NCI-H2029 treated with DMSO at 0.1 percent for 48 hours (cell line): ENCODE data around the gene CYFIP1.

Experiments
- DNase-seq: peaks from one replicate; lab custom pipeline; 2025; lab: John Stamatoyannopoulos, UW

CYFIP1 gene

GRCh38 chr15:22888120-22888859, 91.9 kb downstream of the CYFIP1 start:
- no peak for DNase-seq

- no peak for DNase-seq
These were observed 92.8 kb downstream of the CYFIP1 start for GRCh38 chr15:22887157-22887951.

GRCh38 chr15:22885120-22885519, 95.0 kb downstream of the CYFIP1 start:
- no peak for DNase-seq

GRCh38 chr15:22884344-22884743, 95.8 kb downstream of the CYFIP1 start:
- no peak for DNase-seq

GRCh38 chr15:22883196-22883595, 97.0 kb downstream of the CYFIP1 start:
- no peak for DNase-seq

- DNase-seq, result no peak
These were observed 98.3 kb downstream of the CYFIP1 start for GRCh38 chr15:22881739-22882440.

- no peak for DNase-seq
These were observed 99.0 kb downstream of the CYFIP1 start for GRCh38 chr15:22880981-22881738.

GRCh38 chr15:22880068-22880980, 99.8 kb downstream of the CYFIP1 start:
- no peak for DNase-seq

GRCh38 chr15:22878103-22878502, 102.1 kb downstream of the CYFIP1 start:
- no peak for DNase-seq

GRCh38 chr15:22877607-22878006, 102.6 kb downstream of the CYFIP1 start:
- no peak for DNase-seq

- DNase-seq, result no peak
These were observed 103.1 kb downstream of the CYFIP1 start for GRCh38 chr15:22877117-22877516.

- no peak for DNase-seq
These were observed 105.2 kb downstream of the CYFIP1 start for GRCh38 chr15:22874966-22875365.

GRCh38 chr15:22874256-22874655, 105.9 kb downstream of the CYFIP1 start:
- no peak for DNase-seq

- no peak for DNase-seq
These were observed 106.3 kb downstream of the CYFIP1 start for GRCh38 chr15:22873841-22874240.

GRCh38 chr15:22872936-22873701, 107.0 kb downstream of the CYFIP1 start:
- no peak for DNase-seq

- DNase-seq, result no peak
These were observed 108.6 kb downstream of the CYFIP1 start for GRCh38 chr15:22871481-22872086.

- no peak for DNase-seq
These were observed 109.3 kb downstream of the CYFIP1 start for GRCh38 chr15:22870865-22871264.

GRCh38 chr15:22869856-22870255, 110.3 kb downstream of the CYFIP1 start:
- DNase-seq, result no peak

- no peak for DNase-seq
These were observed 111.2 kb downstream of the CYFIP1 start for GRCh38 chr15:22868928-22869327.

GRCh38 chr15:22868495-22868894, 111.7 kb downstream of the CYFIP1 start:
- DNase-seq, result no peak
